Endothelial cell of umbilical vein (primary cell): Measurements from ENCODE around the gene PDZD4. TPM values are rescaled to one million over a fixed set of nuclear protein-coding genes. Genes with fewer than 3 reads are reported as not detected.

Source experiments
- BruUV-seq: library from RNA; stranded (reverse); fragments of 400-500 nt; replicated peaks from 2 replicates; lab custom pipeline; 2021; lab: Mats Ljungman, UMichigan
- CTCF ChIA-PET: fragments of 300-600, 350-600 bp; sonication (Branson Sonifier 250); formaldehyde crosslinking; loops from one replicate; lab custom pipeline; 2021; ENCODE audit warnings: antibody characterized with exemption, inconsistent platforms; lab: Charles Lee
- POLR2A ChIA-PET: fragments of 300-600, 350-600 bp; sonication (Branson Sonifier 250); formaldehyde crosslinking; loops from one replicate; lab custom pipeline; 2021; ENCODE audit warnings: antibody characterized with exemption, inconsistent platforms; lab: Charles Lee
- DNase-seq: peaks from one replicate; pipeline ENCODE4 v3.0.0-alpha.2; 2011; ENCODE audit warnings: low read depth, low spot score
- FAIRE-seq: peaks from 2 replicates; lab custom pipeline; 2011; peaks lifted over from hg19 to GRCh38; lab: Jason Lieb, UNC
- H2AFZ ChIP-seq: 2 replicates; pipeline ENCODE4 v1.6.0; 2012; ENCODE audit warnings: low read depth, low read length, control low read depth, inconsistent platforms
- H3K27ac ChIP-seq: 2 replicates; pipeline ENCODE4 v1.5.1; 2011; ENCODE audit warnings: low read depth, mild to moderate bottlenecking, control low read depth, low read length, moderate library complexity; ENCODE audit not compliant: insufficient read depth
- H3K27me3 ChIP-seq, 2 experiments: 2 replicates each; pipeline versions ENCODE4 v1.6.0 to v1.6.1; 2011; ENCODE audit warnings: low read length in 2 of 2, mixed read lengths in 1 of 2; ENCODE audit not compliant: control insufficient read depth in 2 of 2, insufficient read depth in 2 of 2
- H3K36me3 ChIP-seq, 2 experiments: 2 replicates in 1 of 2; 3 replicates in 1 of 2; pipeline ENCODE4 v1.5.1; 2011; ENCODE audit warnings: low read length in 2 of 2, mild to moderate bottlenecking in 1 of 2, moderate library complexity in 1 of 2; ENCODE audit not compliant: control insufficient read depth in 2 of 2, insufficient read depth in 2 of 2; ENCODE audit errors: extremely low read depth in 1 of 2
- H3K4me1 ChIP-seq: 3 replicates; pipeline ENCODE4 v1.5.1; 2011; ENCODE audit warnings: mild to moderate bottlenecking, low read length; ENCODE audit not compliant: control insufficient read depth, insufficient read depth; ENCODE audit errors: extremely low read depth
- H3K4me2 ChIP-seq: 2 replicates; pipeline ENCODE4 v1.6.1; 2011; ENCODE audit warnings: low read length, control low read depth, mixed read lengths; ENCODE audit not compliant: insufficient read depth
- H3K4me3 ChIP-seq, 3 experiments: fragments of 200-600 bp in 1 of 3; sonication (generic), shearing (Covaris generic) in 1 of 3; replicated peaks in 1 of 3; 2 replicates each; pipeline ENCODE4 v1.5.1; 2011 to 2016; ENCODE audit warnings: control low read depth in 3 of 3, low read length in 3 of 3, mild to moderate bottlenecking in 2 of 3, inconsistent platforms in 1 of 3, low read depth in 1 of 3, moderate library complexity in 1 of 3; ENCODE audit not compliant: insufficient read depth in 1 of 3
- H3K79me2 ChIP-seq: 2 replicates; pipeline ENCODE4 v1.6.0; 2012; ENCODE audit warnings: low read length, inconsistent platforms; ENCODE audit not compliant: control insufficient read depth, insufficient read depth
- H3K9ac ChIP-seq: replicated peaks from 2 replicates; pipeline ENCODE3; 2011; ENCODE audit warnings: low read length, control low read depth; ENCODE audit not compliant: insufficient read depth; ENCODE audit errors: extremely low read depth
- H3K9me1 ChIP-seq: replicated peaks from 3 replicates; pipeline ENCODE4 v1.6.0; 2011; ENCODE audit warnings: mild to moderate bottlenecking, low read length; ENCODE audit not compliant: control insufficient read depth, insufficient read depth; ENCODE audit errors: extremely low read depth
- H3K9me3 ChIP-seq: replicated peaks from 2 replicates; pipeline ENCODE4 v1.5.1; 2012; ENCODE audit warnings: low read length, inconsistent platforms; ENCODE audit not compliant: control insufficient read depth, insufficient read depth
- H4K20me1 ChIP-seq: replicated peaks from 2 replicates; pipeline ENCODE3; 2011; ENCODE audit warnings: mild to moderate bottlenecking, low read length; ENCODE audit not compliant: control insufficient read depth, insufficient read depth; ENCODE audit errors: extremely low read depth
- EZH2 ChIP-seq: IDR thresholded peaks from 2 replicates; pipeline ENCODE4 v1.6.1; 2012; ENCODE audit warnings: borderline replicate concordance, low read depth, mild to moderate bottlenecking, moderate library complexity, low read length, inconsistent platforms; ENCODE audit not compliant: severe bottlenecking
- FOS ChIP-seq: IDR thresholded peaks from 2 replicates; pipeline ENCODE4 v1.6.1; 2011; ENCODE audit warnings: mild to moderate bottlenecking, low read length, moderate library complexity, borderline replicate concordance; ENCODE audit not compliant: insufficient read depth
- GATA2 ChIP-seq: IDR thresholded peaks from 2 replicates; pipeline ENCODE4 v1.7.0; 2011; ENCODE audit warnings: low read depth, mild to moderate bottlenecking, moderate library complexity, mixed read lengths, low read length; ENCODE audit not compliant: insufficient read length, insufficient read depth
- JUN ChIP-seq: IDR thresholded peaks from 2 replicates; pipeline ENCODE4 v1.6.1; 2011; ENCODE audit warnings: borderline replicate concordance, low read depth; ENCODE audit not compliant: insufficient read length, insufficient read depth
- MYC ChIP-seq: IDR thresholded peaks from one replicate; pipeline ENCODE4 v1.6.1; 2011; ENCODE audit warnings: mild to moderate bottlenecking, low read depth, low read length
- POLR2A ChIP-seq: IDR thresholded peaks from 2 replicates; pipeline ENCODE4 v1.6.1; 2012; ENCODE audit warnings: low read depth, mild to moderate bottlenecking, control low read depth, low read length
- POLR2AphosphoS5 ChIP-seq: IDR thresholded peaks from 2 replicates; pipeline ENCODE4 v1.6.1; 2012; ENCODE audit warnings: low read depth, mild to moderate bottlenecking, control low read depth, low read length, moderate library complexity; ENCODE audit not compliant: insufficient read depth
- dilution Hi-C: fragments of 300-500 bp; cut with MboI; formaldehyde crosslinking; loops from one replicate; pipeline ENCODE4 v1.15.0; 2019; ENCODE audit warnings: low sequenced_read_pairs; ENCODE audit not compliant: extremely low pct_ligation_motif_present
- intact Hi-C: fragments of 100-400 bp; cut with micrococcal nuclease; formaldehyde crosslinking; loops from one replicate; pipeline ENCODE4 v1.10.0; 2022
- polyA plus RNA-seq, 4 experiments: library from polyadenylated mRNA; depleted of rRNA in 3 of 4; stranded (reverse) in 3 of 4; unstranded in 1 of 4; fragments of >200 nt; gene quantifications; 2 replicates each; pipeline versions ENCODE4 v1.2.1 to v1.2.3, GENCODE V29; 2011 to 2012; ENCODE audit warnings: missing spikeins in 1 of 4
- total RNA-seq: library from RNA; stranded (reverse); gene quantifications from 2 replicates; pipeline ENCODE4 v1.2.3, GENCODE V29; 2021
- TF ChIP-seq, protein P1 (sequence below), 2 donors: IDR thresholded peaks; 1 replicate in 1 of 2; 2 replicates in 1 of 2; pipeline ENCODE4 v1.5.1; 2011; ENCODE audit warnings: low read length in 2 of 2, mild to moderate bottlenecking in 2 of 2, moderate library complexity in 2 of 2, control low read depth in 1 of 2, inconsistent platforms in 1 of 2, low read depth in 1 of 2; ENCODE audit not compliant: insufficient read depth in 1 of 2; ENCODE audit errors: extremely low read depth in 1 of 2
- TF ChIP-seq, protein P2 (sequence below): IDR thresholded peaks from 2 replicates; pipeline ENCODE4 v1.6.1; 2011; ENCODE audit not compliant: insufficient read depth, insufficient read length

PDZD4 gene
- total and polyA plus RNA-seq, 2 donors (not counting 3 experiments of a cell fraction or from before 2014, with no cell fraction given), result 0.07 to 0.09 TPM

DNA sequence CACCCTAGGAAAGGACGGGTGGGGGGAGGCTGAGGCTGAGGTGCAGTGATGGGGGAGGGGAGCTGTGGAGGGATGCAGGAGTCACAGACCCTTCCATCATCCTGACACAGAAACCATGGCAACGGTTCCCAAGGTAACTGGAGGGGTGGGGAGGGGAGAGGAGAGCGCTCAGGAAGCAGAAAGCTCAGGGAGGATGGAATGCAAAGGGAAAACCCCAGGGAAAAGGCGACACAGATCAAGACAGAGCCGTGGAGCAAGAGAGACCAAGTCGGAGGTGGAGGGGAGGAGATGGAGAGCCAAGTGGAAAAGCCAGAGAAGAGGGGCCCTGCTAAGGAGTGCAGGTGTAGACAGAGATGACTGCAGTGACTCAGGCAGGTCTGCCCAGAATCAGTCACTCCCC is 41.1 kb upstream of the PDZD4 start:
- intact Hi-C loops (loop anchor here (10.0 kb wide), 1 partner anchor 77 kb away; the partner anchor contains the start of genes IDH3G and SSR4), dilution Hi-C loops (no loop called here)
- no peaks in the 10 kb centered on the region for H3K79me2 ChIP-seq
- no peaks in the 10 kb centered on the region for H3K9me1 ChIP-seq
- no peaks in the 10 kb centered on the region for H4K20me1 ChIP-seq
- POLR2A ChIA-PET, result no interaction called here
- H3K9ac ChIP-seq, result no peak overlapping the region
- no peak overlapping the region for H3K4me2 ChIP-seq
- no peaks in the 10 kb centered on the region for H3K36me3 ChIP-seq
- H3K4me1 ChIP-seq, result no peaks in the 10 kb centered on the region
- no peaks in the 10 kb centered on the region for H3K9me3 ChIP-seq
- no peak overlapping the region for H2AFZ ChIP-seq
- no peak for TF ChIP-seq POLR2AphosphoS5
- TF ChIP-seq FOS, result no peak
- no peak for TF ChIP-seq GATA2
- no peak for TF ChIP-seq POLR2A
- DNase-seq (no peak), FAIRE-seq (no peak)
- H3K27ac ChIP-seq, result no peak overlapping the region
- no peak overlapping the region for H3K4me3 ChIP-seq
- H3K27me3 ChIP-seq, result no peaks in the 10 kb centered on the region
- CTCF ChIA-PET, result interaction anchor here (1.0 kb wide), 1 partner anchor 76 kb away, joined by 3 read pairs; no protein-coding TSS in a partner anchor
- no TSS peak for BruUV-seq

DNA sequence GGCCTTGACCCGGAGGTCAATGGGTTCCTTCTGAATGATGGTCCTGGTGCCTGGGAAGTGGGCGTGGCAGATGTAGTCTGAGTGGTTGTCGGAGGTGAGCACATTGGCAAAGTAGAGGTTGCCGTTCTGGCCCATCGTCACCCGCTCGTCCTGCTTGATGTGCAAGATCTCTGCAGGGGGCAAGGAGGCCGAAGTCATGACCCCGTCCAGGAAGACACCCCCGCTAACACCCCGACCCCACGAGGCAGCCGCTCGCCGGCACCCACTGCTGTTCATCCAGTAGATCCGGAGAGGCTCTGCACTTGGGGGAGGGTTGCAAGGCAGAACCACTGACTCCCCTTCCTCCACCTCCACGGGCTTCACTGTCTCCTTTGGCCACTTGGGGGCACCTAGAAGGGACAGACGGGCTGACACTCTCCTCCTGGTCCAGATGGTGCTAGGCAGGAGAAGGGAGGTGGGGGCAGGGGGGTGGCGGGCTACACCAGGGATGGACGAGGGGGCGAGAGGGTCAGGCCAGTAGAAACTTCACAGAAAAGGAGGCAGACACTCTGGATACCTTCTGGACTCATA is 40.5 kb upstream of the PDZD4 start:
- CTCF ChIA-PET, result no interaction called here

More for the DNA sequence above, 40.5 kb upstream of the PDZD4 start:
- Histone ChIP-seq H4K20me1 (no peaks in the 10 kb centered on the region), H3K9me1 (no peaks in the 10 kb centered on the region), H3K36me3 (no peaks in the 10 kb centered on the region), H3K9me3 (no peaks in the 10 kb centered on the region), H3K9ac (no peak overlapping the region), H3K27ac (no peak overlapping the region), H3K4me2 (no peak overlapping the region), H3K79me2 (no peaks in the 10 kb centered on the region), H2AFZ (no peak overlapping the region), H3K27me3 (no peaks in the 10 kb centered on the region), H3K4me1 (no peaks in the 10 kb centered on the region), H3K4me3 (no peak overlapping the region)
- no TSS peak for BruUV-seq
- POLR2A ChIA-PET, result no interaction called here
- no peak for DNase-seq
- no peak for TF ChIP-seq POLR2AphosphoS5
- TF ChIP-seq EZH2, result no peak
- no peak for TF ChIP-seq POLR2A
- no peak for TF ChIP-seq GATA2
- TF ChIP-seq, protein P1, sequence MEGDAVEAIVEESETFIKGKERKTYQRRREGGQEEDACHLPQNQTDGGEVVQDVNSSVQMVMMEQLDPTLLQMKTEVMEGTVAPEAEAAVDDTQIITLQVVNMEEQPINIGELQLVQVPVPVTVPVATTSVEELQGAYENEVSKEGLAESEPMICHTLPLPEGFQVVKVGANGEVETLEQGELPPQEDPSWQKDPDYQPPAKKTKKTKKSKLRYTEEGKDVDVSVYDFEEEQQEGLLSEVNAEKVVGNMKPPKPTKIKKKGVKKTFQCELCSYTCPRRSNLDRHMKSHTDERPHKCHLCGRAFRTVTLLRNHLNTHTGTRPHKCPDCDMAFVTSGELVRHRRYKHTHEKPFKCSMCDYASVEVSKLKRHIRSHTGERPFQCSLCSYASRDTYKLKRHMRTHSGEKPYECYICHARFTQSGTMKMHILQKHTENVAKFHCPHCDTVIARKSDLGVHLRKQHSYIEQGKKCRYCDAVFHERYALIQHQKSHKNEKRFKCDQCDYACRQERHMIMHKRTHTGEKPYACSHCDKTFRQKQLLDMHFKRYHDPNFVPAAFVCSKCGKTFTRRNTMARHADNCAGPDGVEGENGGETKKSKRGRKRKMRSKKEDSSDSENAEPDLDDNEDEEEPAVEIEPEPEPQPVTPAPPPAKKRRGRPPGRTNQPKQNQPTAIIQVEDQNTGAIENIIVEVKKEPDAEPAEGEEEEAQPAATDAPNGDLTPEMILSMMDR (IDR thresholded peaks at IDR 0.05; ENCODE audit: extremely low read depth in 1 of 2, insufficient read depth in 1 of 2, low read depth in 1 of 2, low read length in 2 of 2), result no peak
- no peak for TF ChIP-seq FOS
- TF ChIP-seq, protein P2, sequence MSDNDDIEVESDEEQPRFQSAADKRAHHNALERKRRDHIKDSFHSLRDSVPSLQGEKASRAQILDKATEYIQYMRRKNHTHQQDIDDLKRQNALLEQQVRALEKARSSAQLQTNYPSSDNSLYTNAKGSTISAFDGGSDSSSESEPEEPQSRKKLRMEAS, result no peak
- TF ChIP-seq MYC, result no peak
- TF ChIP-seq JUN, result no peak
- dilution Hi-C loops, result no loop called here
- intact Hi-C loops, result loop anchor here (10.0 kb wide), 1 partner anchor 76 kb away; the partner anchor contains the start of genes IDH3G and SSR4
- no peak for FAIRE-seq
